Stimulated activated CD4-positive, alpha-beta T cell treated with anti-CD3 and anti-CD28 coated beads, Interleukin-15, amount 100 ng/mL, for 1 hour (primary cell): Measurements from ENCODE around the gene MEX3A.
"Not testable (repeated sequence)": the region's sequence is repeated elsewhere in the genome, so short reads cannot be mapped to it uniquely, and the experiment has no call there.

ENCODE experiments used
- DNase-seq, 2 donors: peaks; one replicate each; pipeline ENCODE4 v3.0.0-alpha.2; 2020; ENCODE audit warnings: low read depth in 1 of 2, low spot score in 1 of 2

The MEX3A gene

GRCh38 chr1:156080241-156080862 is 1.9 kb downstream of the MEX3A start:
- no peak for DNase-seq

GRCh38 chr1:156079762-156080161 is 2.5 kb downstream of the MEX3A start:
- no peak for DNase-seq

GRCh38 chr1:156078728-156079127 is 3.5 kb downstream of the MEX3A start:
- DNase-seq, result no peak

DNA sequence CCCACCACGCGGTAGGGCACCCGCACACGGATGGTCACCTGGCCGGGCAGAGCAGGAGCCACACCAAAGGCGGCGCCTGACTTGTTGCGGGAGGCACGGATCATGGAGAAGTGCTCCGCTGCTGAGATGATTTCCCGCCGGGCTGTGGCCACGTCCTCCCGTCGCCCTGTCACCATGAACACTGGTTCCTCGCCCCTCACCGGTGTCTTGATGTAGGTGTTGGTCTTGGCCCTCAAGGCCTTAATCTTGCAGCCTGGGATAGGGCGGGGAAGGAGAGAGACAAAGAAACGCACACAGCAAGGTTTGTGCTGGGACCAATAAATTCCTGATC is 4.9 kb downstream of the MEX3A start:
- no peak for DNase-seq

GRCh38 chr1:156076609-156077429 is 5.4 kb downstream of the MEX3A start:
- DNase-seq, result no peak

DNA sequence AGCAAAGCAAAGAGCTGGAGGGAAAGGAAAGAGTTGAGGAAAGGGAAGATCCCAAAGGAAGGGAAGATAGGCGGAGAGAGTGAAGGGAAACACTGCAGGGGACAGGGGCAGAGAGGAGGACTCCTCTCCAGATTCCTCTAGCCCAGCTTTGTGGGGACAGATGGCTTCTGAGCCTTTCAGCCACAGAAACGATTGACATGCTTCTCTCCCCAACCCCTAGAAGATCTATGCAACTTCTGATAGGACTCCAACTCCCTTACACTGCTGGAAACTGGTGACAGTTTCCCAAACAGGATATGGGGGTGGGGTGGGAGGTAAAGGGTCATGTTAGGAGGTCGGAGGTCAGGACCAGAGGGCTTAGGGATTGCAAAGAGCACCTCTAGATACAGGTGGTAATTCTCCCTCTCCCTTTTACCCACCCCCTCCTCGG is 6.5 kb downstream of the MEX3A start:
- no peak for DNase-seq

DNA sequence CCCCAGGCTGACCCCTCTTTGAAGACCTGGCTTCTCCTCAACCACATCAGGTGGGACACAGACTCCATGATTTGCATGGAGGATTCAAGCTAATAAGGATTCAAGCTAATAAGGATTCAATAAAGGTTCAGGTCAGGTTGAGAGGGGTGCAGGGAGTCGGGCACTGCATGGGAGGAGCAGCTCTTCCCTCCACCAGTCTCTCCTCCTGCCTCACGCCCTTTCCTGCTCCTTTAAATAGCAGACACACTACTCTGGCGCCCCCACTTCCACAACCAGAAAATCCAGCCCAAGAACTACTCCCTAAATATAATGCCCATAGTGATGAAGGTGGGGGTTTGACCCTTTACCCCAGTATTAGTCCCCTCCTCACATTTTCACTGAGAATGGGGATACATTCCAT is 7.1 kb downstream of the MEX3A start:
- DNase-seq, result no peak

- DNase-seq, result no peak
Measured at GRCh38 chr1:156074661-156075060, 7.6 kb downstream of the MEX3A start.

DNA sequence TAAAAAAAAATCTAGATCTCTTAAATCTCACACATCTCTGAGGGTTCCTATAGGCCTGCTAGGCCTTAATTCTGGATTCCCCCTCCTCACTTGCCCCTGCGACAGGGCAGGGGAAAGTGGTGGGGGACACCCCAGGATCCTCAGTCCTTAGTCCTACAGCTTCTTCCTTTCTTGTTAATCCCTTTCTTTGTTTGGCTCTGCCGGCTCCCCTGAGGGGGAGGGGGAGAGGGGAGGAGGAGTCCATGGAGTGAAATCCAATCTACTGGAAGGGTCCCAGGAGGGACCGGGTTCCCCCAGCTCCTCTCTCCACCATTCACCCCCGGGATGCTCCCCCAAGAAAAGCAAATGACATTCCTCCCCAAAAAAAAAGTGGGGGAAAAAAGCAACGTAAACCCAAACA is 8.5 kb downstream of the MEX3A start:
- no peak for DNase-seq

DNA sequence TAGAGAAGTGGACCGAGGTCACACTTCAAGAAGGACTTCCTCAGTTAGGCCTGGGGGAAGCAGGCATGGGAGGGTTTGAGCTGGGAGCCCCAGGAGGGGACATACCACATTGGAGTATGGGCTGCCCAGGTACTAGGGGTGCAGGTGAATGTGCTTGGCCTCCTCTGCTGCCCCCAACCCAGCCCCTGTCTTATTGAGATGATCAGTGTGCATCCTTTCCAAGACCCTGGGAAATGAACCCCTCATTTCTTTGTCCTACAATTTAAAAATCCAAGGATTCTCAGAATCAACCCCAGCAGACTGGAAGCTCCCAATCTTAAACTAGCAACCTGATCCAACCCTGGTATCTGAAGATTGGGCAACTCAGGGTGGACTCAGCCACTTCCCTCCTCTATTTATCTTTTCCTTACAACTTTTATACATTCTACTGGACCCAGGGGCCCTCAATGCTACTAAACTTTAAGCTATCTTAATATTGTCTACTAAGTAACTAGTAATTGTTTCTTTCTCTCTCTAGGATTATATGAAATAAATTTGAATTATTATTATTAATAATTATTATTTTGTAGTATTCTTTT is 9.1 kb downstream of the MEX3A start:
- DNase-seq, result no peak

GRCh38 chr1:156072251-156072650 is 10.0 kb downstream of the MEX3A start:
- no peak for DNase-seq

DNA sequence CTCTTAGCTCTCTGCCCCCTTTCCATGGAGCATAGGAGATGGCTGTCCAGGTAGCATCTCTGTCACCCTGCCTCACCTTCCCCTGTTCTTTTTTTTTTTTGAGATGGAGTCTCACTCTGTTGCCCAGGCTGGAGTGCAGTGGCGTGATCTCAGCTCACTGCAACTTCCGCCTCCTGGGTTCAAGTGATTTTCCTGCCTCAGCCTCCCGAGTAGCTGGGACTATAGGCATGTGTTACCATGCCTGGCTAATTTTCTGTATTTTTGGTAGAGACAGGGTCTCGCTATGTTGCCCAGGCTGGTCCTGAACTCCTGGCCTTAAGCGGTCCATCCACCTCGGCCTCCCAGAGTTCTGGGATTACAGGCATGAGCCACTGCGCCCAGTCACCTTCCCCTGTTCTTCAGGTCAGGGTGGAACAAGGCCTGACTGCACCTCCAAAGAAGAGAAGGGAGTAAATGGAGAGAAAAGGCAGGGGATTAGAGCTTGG is 10.9 kb downstream of the MEX3A start:
- not testable (repeated sequence) for DNase-seq

GRCh38 chr1:156070548-156070947 is 11.7 kb downstream of the MEX3A start:
- no peak for DNase-seq

DNA sequence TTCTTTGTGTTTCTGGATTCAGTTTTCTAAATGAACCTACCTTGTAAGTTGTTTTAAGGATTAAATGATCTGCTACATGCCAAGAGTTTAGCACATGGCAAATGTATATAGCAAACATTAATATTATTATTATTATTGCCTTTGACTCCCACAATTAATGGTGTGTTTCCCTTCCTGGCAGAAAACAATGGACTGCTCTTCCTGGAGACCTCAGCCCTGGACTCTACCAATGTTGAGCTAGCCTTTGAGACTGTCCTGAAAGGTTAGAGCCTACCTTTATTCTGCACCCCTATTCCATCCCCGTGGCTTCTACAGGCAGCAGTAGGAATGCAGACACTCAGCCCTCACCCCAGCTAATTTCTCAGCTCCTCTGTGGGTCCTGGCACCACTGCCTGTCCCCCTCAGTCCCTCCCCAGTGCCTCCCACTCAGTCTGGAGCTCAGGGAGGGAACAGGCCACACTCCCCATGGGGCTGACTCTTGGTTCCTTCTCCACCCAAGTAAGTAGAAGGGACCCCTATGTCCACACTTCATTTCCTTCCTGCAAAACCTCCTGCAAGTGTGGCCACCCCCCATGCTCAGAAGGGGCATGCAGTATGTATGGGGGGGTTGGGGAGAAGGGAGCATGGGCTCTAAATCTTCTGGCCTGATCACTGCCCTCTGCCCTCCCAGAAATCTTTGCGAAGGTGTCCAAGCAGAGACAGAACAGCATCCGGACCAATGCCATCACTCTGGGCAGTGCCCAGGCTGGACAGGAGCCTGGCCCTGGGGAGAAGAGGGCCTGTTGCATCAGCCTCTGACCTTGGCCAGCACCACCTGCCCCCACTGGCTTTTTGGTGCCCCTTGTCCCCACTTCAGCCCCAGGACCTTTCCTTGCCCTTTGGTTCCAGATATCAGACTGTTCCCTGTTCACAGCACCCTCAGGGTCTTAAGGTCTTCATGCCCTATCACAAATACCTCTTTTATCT is 12.5 kb downstream of the MEX3A start:
- no peak for DNase-seq

GRCh38 chr1:156067262-156067661 is 15.0 kb downstream of the MEX3A start:
- DNase-seq, result no peak

DNA sequence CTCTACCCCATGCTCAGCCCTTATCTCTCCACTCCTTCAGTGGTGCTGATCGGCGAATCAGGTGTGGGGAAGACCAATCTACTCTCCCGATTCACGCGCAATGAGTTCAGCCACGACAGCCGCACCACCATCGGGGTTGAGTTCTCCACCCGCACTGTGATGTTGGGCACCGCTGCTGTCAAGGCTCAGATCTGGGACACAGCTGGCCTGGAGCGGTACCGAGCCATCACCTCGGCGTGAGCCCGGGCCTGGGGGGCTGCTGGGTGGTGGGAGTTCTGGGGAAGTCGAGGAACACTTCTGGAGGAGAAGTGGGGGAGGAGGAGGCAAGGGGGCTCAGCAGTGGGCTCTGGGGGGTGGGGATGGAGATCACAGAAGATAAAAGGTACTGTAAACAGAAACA is 16.4 kb downstream of the MEX3A start:
- no peak for DNase-seq

DNA sequence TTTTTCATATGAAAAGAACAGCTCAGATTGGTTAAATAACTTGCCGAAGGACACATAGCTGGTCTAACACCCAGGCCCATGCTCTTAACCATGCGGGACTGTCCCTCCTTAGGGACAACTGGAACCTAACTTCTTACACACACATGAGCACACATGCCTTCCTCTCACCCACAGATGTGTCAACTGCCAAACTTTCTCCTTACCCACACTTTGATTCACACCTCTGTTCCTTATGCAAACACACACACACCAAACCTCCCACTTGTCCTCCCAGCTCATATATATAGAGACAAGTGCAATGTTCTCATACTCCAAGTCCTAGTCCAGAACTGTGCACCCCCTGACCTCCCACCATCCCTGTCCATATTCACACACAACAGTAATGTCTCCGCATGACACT is 17.1 kb downstream of the MEX3A start:
- no peak for DNase-seq

DNA sequence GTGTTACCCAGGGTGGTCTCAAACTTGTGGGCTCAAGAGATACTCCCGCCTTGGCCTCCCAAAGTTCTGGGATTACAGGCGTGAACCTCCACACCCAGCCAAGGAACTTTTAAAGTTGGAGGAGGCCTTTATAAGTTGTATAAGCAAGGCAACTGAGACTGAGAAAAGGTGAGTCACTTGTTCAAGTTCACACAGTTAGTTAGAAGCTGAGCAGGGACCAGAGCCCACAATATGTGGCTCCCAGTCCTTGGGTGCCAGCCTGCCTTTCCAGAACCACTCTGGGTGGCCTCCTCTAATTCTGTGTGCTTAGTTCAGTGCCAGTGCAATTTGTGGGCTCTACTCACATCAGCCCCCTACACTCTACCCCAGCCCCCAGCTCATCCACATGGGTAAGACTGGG is 17.6 kb downstream of the MEX3A start:
- no peak for DNase-seq

- DNase-seq, result no peak
Measured at GRCh38 chr1:156063997-156064285, 18.3 kb downstream of the MEX3A start.

DNA sequence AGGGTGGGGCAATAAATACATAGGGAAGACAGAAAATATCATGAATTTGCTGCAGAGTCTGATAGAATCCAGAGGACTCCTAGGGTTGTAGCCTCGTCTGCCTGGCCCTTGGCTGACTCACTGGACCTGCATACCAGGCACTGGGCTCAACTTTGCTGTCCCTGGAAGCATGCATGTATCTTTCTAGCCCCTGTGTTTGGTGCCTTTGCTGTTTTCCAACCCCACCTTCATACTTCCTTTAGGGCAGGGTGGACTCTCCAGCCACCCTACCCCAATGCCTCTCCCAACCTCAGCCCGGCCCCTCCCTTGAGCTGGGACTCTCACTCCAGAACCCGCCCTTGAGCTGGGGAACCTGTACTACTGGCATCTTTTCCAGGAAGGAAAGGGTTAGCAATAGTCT is 20.1 kb downstream of the MEX3A start:
- no peak for DNase-seq

DNA sequence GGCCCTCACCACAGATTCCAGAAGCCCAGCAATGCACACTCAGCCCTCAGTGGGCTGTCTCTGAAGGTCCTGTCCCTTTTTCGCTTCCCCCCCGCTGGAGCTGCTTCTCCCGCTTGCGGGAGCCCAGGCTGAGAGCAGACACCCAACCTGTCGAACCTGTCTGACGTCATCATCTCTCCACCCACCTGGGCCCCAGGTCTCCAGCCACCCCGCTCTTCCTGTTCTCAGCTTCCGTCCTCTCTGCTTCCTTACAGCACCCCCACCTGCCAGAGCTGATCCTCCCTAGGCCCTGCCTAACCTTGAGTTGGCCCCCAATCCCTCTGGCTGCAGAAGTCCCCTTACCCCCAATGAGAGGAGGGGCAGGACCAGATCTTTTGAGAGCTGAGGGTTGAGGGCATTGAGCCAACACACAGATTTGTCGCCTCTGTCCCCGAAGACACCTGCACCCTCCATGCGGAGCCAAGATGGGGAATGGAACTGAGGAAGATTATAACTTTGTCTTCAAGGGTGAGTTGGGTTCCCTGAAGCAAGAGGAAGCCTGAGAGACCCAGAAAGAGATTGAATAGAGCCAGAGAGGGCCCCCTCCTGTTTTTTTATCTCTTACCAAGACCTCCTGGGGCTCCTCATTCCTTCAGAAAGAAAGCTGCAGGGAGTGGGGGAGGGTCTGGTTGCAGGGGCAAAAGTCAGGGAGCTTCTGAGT is 21.2 kb downstream of the MEX3A start, which contains the start of gene RAB25:
Gene RAB25, plus strand, starts transcription at position 224 of the 700 bp plus-strand sequence. Its CDS starts 241 bp downstream, at position 465.
- DNase-seq, result no peak
